Peyer's patch (tissue), 4 donors: Measurements from ENCODE around the gene CPA5.

Experiments used
- POLR2A ChIP-seq, 2 donors: fragments of 450-650 bp; IDR thresholded peaks; one replicate each; pipeline ENCODE4 v1.5.1; 2017; ENCODE audit warnings: antibody characterized with exemption in 2 of 2, mild to moderate bottlenecking in 2 of 2, moderate library complexity in 2 of 2
- TF ChIP-seq, protein P1 (sequence below), 6 experiments: fragments of 450-650 bp in 4 of 6; fragments of 200-600 bp in 2 of 6; sonication (generic) in 1 of 6; IDR thresholded peaks; one replicate each; pipeline ENCODE4 v1.5.1; 2017 to 2019; ENCODE audit warnings: antibody characterized with exemption in 6 of 6, mild to moderate bottlenecking in 3 of 6, moderate library complexity in 1 of 6

DNA sequence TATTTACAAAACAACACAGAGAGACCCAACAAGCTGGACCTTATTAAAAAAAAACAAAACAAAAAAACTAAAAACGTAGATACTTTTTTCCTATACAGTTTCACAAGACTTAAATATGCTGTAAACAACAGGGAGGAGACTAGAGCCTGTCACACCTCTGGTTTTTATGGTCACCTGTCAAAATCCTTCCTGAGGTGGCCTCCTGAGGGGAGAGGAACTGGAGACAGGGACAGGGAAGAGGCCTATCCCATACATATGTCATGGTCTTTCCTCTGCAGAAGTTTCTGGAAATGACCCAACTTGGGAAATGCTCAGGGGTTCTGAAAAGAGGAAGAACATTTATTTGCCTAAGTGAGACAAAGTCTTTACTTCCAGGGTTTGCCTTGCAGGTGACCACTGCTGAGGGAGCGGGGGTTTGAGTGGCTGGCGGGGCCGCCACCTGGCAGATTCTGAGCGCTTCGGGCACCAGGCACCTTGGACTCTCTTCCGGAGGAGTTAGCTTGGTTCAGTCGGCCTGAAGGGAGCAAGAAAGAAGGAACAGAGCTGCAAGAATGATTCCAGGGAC is 54.0 kb downstream of the CPA5 start:
- TF ChIP-seq POLR2A (IDR thresholded peaks at IDR 0.05) = no peak
- TF ChIP-seq, protein P1, sequence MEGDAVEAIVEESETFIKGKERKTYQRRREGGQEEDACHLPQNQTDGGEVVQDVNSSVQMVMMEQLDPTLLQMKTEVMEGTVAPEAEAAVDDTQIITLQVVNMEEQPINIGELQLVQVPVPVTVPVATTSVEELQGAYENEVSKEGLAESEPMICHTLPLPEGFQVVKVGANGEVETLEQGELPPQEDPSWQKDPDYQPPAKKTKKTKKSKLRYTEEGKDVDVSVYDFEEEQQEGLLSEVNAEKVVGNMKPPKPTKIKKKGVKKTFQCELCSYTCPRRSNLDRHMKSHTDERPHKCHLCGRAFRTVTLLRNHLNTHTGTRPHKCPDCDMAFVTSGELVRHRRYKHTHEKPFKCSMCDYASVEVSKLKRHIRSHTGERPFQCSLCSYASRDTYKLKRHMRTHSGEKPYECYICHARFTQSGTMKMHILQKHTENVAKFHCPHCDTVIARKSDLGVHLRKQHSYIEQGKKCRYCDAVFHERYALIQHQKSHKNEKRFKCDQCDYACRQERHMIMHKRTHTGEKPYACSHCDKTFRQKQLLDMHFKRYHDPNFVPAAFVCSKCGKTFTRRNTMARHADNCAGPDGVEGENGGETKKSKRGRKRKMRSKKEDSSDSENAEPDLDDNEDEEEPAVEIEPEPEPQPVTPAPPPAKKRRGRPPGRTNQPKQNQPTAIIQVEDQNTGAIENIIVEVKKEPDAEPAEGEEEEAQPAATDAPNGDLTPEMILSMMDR (IDR thresholded peaks at IDR 0.05) = no peak
